ENCODE measurements around the gene CHD1.
A peak's percentile ranks its signal among the peaks of the same experiment; 100 is the strongest.

The CHD1 gene

GRCh38 chr5:98934546-98934945, 5.7 kb upstream of the CHD1 start:
- Histone ChIP-seq H3K9me3 (ENCODE audit: control insufficient read depth in 1 of 2, low read length in 2 of 2) (no peaks in the 10 kb centered on the region), H3K36me3 (ENCODE audit: control insufficient read depth in 1 of 2, insufficient read depth in 2 of 2, low read length in 2 of 2) (no peaks in the 10 kb centered on the region), H3K27me3 (ENCODE audit: low read depth, low read length) (no peaks in the 10 kb centered on the region), H3K27ac (ENCODE audit: low read length) (peak overlapping the region; percentile 56), H3K4me1 (ENCODE audit: control insufficient read depth in 1 of 2, insufficient read depth in 2 of 2, low read length in 2 of 2) (peaks cover 9 to 55% of the 10 kb centered on the region in 2 donors), H3K4me3 (ENCODE audit: low read depth in 1 of 2, low read length in 2 of 2) (no peak overlapping the region)

- Histone ChIP-seq H3K4me1 (ENCODE audit: control insufficient read depth in 1 of 2, insufficient read depth in 2 of 2, low read length in 2 of 2) (peaks cover 9 to 46% of the 10 kb centered on the region in 2 donors), H3K9me3 (ENCODE audit: control insufficient read depth in 1 of 2, low read length in 2 of 2) (no peaks in the 10 kb centered on the region), H3K27ac (ENCODE audit: low read length) (peak overlapping the region; percentile 67), H3K36me3 (ENCODE audit: control insufficient read depth in 1 of 2, insufficient read depth in 2 of 2, low read length in 2 of 2) (peaks cover 0 to 7% of the 10 kb centered on the region in 2 donors), H3K4me3 (ENCODE audit: low read depth in 1 of 2, low read length in 2 of 2) (no peak overlapping the region), H3K27me3 (ENCODE audit: low read depth, low read length) (no peaks in the 10 kb centered on the region)
These were observed 4.8 kb upstream of the CHD1 start for GRCh38 chr5:98933445-98934072.

GRCh38 chr5:98930972-98931762, 2.4 kb upstream of the CHD1 start:
- Histone ChIP-seq H3K4me3 (ENCODE audit: low read depth in 1 of 2, low read length in 2 of 2) (peak overlapping the region; percentile 69 to 83), H3K9me3 (ENCODE audit: control insufficient read depth in 1 of 2, low read length in 2 of 2) (no peaks in the 10 kb centered on the region), H3K36me3 (ENCODE audit: control insufficient read depth in 1 of 2, insufficient read depth in 2 of 2, low read length in 2 of 2) (peaks cover 0 to 11% of the 10 kb centered on the region in 2 donors), H3K4me1 (ENCODE audit: control insufficient read depth in 1 of 2, insufficient read depth in 2 of 2, low read length in 2 of 2) (peaks cover 9 to 42% of the 10 kb centered on the region in 2 donors), H3K27me3 (ENCODE audit: low read depth, low read length) (no peaks in the 10 kb centered on the region), H3K27ac (ENCODE audit: low read length) (peak overlapping the region; percentile 97)

- Histone ChIP-seq H3K9me3 (ENCODE audit: control insufficient read depth in 1 of 2, low read length in 2 of 2) (no peaks in the 10 kb centered on the region), H3K27me3 (ENCODE audit: low read depth, low read length) (no peaks in the 10 kb centered on the region), H3K27ac (ENCODE audit: low read length) (peak overlapping the region; percentile 97), H3K36me3 (ENCODE audit: control insufficient read depth in 1 of 2, insufficient read depth in 2 of 2, low read length in 2 of 2) (peaks cover 0 to 11% of the 10 kb centered on the region in 2 donors), H3K4me1 (ENCODE audit: control insufficient read depth in 1 of 2, insufficient read depth in 2 of 2, low read length in 2 of 2) (peaks cover 9 to 33% of the 10 kb centered on the region in 2 donors), H3K4me3 (ENCODE audit: low read depth in 1 of 2, low read length in 2 of 2) (peak overlapping the region; percentile 69 to 83)
These were observed 997 bp upstream of the CHD1 start for GRCh38 chr5:98929710-98930298.

GRCh38 chr5:98927989-98928872, 576 bp downstream of the CHD1 start:
- Histone ChIP-seq H3K4me3 (ENCODE audit: low read depth in 1 of 2, low read length in 2 of 2) (peak overlapping the region; percentile 69 to 94), H3K9me3 (ENCODE audit: control insufficient read depth in 1 of 2, low read length in 2 of 2) (no peaks in the 10 kb centered on the region), H3K27me3 (ENCODE audit: low read depth, low read length) (no peaks in the 10 kb centered on the region), H3K36me3 (ENCODE audit: control insufficient read depth in 1 of 2, insufficient read depth in 2 of 2, low read length in 2 of 2) (peaks cover 6 to 26% of the 10 kb centered on the region in 2 donors), H3K27ac (ENCODE audit: low read length) (peak overlapping the region; percentile 95), H3K4me1 (ENCODE audit: control insufficient read depth in 1 of 2, insufficient read depth in 2 of 2, low read length in 2 of 2) (peaks cover 9 to 21% of the 10 kb centered on the region in 2 donors)

- peak overlapping the region; percentile 69 to 94 for H3K4me3 ChIP-seq (ENCODE audit: low read depth in 1 of 2, low read length in 2 of 2)
- peaks cover 9 to 28% of the 10 kb centered on the region in 2 donors for H3K36me3 ChIP-seq (ENCODE audit: control insufficient read depth in 1 of 2, insufficient read depth in 2 of 2, low read length in 2 of 2)
- H3K9me3 ChIP-seq (ENCODE audit: control insufficient read depth in 1 of 2, low read length in 2 of 2): no peaks in the 10 kb centered on the region
- no peaks in the 10 kb centered on the region for H3K27me3 ChIP-seq (ENCODE audit: low read depth, low read length)
- H3K4me1 ChIP-seq (ENCODE audit: control insufficient read depth in 1 of 2, insufficient read depth in 2 of 2, low read length in 2 of 2): peaks cover 9 to 21% of the 10 kb centered on the region in 2 donors
- peak overlapping the region; percentile 95 for H3K27ac ChIP-seq (ENCODE audit: low read length)
These were observed 1.4 kb downstream of the CHD1 start for GRCh38 chr5:98927242-98927988.

DNA sequence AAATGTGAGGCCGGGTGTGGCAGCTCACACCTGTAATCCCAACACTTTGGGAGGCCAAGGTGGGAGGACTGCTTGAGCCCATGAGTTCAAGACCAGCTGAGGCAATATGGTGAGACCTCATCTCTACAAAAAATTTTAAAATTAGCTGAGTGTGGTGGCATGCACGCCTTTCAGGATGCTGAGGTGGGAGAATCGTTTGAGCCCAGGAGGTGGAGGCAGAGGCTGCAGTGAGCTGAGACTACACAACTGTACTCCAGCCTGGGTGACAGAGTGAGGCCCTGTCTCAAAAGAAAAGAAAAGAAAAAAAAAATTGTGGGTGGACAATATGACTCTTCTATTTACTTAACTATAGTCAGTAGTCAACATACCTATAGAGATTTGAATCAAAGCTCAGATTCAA, 4.8 kb downstream of the CHD1 start:
- Histone ChIP-seq H3K27me3 (ENCODE audit: low read depth, low read length) (no peaks in the 10 kb centered on the region), H3K4me1 (ENCODE audit: control insufficient read depth in 1 of 2, insufficient read depth in 2 of 2, low read length in 2 of 2) (peaks cover 0 to 4% of the 10 kb centered on the region in 2 donors), H3K9me3 (ENCODE audit: control insufficient read depth in 1 of 2, low read length in 2 of 2) (no peaks in the 10 kb centered on the region), H3K4me3 (ENCODE audit: low read depth in 1 of 2, low read length in 2 of 2) (no peak overlapping the region), H3K36me3 (ENCODE audit: control insufficient read depth in 1 of 2, insufficient read depth in 2 of 2, low read length in 2 of 2) (peaks cover 14 to 24% of the 10 kb centered on the region in 2 donors), H3K27ac (ENCODE audit: low read length) (no peak overlapping the region)

- no peak overlapping the region for H3K4me3 ChIP-seq (ENCODE audit: low read depth in 1 of 2, low read length in 2 of 2)
- H3K9me3 ChIP-seq (ENCODE audit: control insufficient read depth in 1 of 2, low read length in 2 of 2): no peaks in the 10 kb centered on the region
- H3K36me3 ChIP-seq (ENCODE audit: control insufficient read depth in 1 of 2, insufficient read depth in 2 of 2, low read length in 2 of 2): peaks cover 14 to 16% of the 10 kb centered on the region in 2 donors
- no peak overlapping the region for H3K27ac ChIP-seq (ENCODE audit: low read length)
- no peaks in the 10 kb centered on the region for H3K27me3 ChIP-seq (ENCODE audit: low read depth, low read length)
- peaks cover 0 to 4% of the 10 kb centered on the region in 2 donors for H3K4me1 ChIP-seq (ENCODE audit: control insufficient read depth in 1 of 2, insufficient read depth in 2 of 2, low read length in 2 of 2)
These were observed 6.8 kb downstream of the CHD1 start for GRCh38 chr5:98921947-98922505.

- Histone ChIP-seq H3K36me3 (ENCODE audit: control insufficient read depth in 1 of 2, insufficient read depth in 2 of 2, low read length in 2 of 2) (peaks cover 0 to 8% of the 10 kb centered on the region in 2 donors), H3K4me3 (ENCODE audit: low read depth in 1 of 2, low read length in 2 of 2) (no peak overlapping the region), H3K9me3 (ENCODE audit: control insufficient read depth in 1 of 2, low read length in 2 of 2) (no peaks in the 10 kb centered on the region), H3K27ac (ENCODE audit: low read length) (no peak overlapping the region), H3K4me1 (ENCODE audit: control insufficient read depth in 1 of 2, insufficient read depth in 2 of 2, low read length in 2 of 2) (peaks cover 0 to 5% of the 10 kb centered on the region in 2 donors), H3K27me3 (ENCODE audit: low read depth, low read length) (no peaks in the 10 kb centered on the region)
These were observed 11.4 kb downstream of the CHD1 start for GRCh38 chr5:98917433-98917832.

- no peaks in the 10 kb centered on the region for H3K27me3 ChIP-seq (ENCODE audit: low read depth, low read length)
- H3K9me3 ChIP-seq (ENCODE audit: control insufficient read depth in 1 of 2, low read length in 2 of 2): no peaks in the 10 kb centered on the region
- peaks cover 0 to 5% of the 10 kb centered on the region in 2 donors for H3K4me1 ChIP-seq (ENCODE audit: control insufficient read depth in 1 of 2, insufficient read depth in 2 of 2, low read length in 2 of 2)
- no peak overlapping the region for H3K27ac ChIP-seq (ENCODE audit: low read length)
- H3K4me3 ChIP-seq (ENCODE audit: low read depth in 1 of 2, low read length in 2 of 2): no peak overlapping the region
- H3K36me3 ChIP-seq (ENCODE audit: control insufficient read depth in 1 of 2, insufficient read depth in 2 of 2, low read length in 2 of 2): peaks cover 0 to 3% of the 10 kb centered on the region in 2 donors
These were observed 12.3 kb downstream of the CHD1 start for GRCh38 chr5:98916540-98916939.
